B cell (primary cell): Measurements from ENCODE around the gene ROR2. TPM values are rescaled to one million over a fixed set of nuclear protein-coding genes. Genes with fewer than 3 reads are reported as not detected.

Experiments used
- ATAC-seq: fragments of 200-7000 bp; cut with Tn5 transposase; one replicate; pipeline ENCODE4 v1.10.0; 2021; ENCODE audit warnings: low read depth, mild to moderate bottlenecking, moderate number of reproducible peaks, moderate library complexity
- CTCF ChIA-PET: fragments of 350-600 bp; sonication (Branson Sonifier 250); formaldehyde crosslinking; loops from one replicate; lab custom pipeline; 2021; ENCODE audit warnings: antibody characterized with exemption, inconsistent platforms; lab: Charles Lee
- POLR2A ChIA-PET: fragments of 350-600 bp; sonication (Branson Sonifier 250); formaldehyde crosslinking; loops from one replicate; lab custom pipeline; 2021; ENCODE audit warnings: antibody characterized with exemption; lab: Charles Lee
- DNase-seq: peaks from one replicate; pipeline ENCODE4 v3.0.0; 2013
- H2AFZ ChIP-seq: 2 replicates; pipeline ENCODE4 v1.6.1; 2012; ENCODE audit warnings: mild to moderate bottlenecking, low read depth, low read length; ENCODE audit not compliant: insufficient read depth, poor library complexity, severe bottlenecking
- H3K27ac ChIP-seq, 2 donors: 1 replicate in 1 of 2; 2 replicates in 1 of 2; pipeline ENCODE4 v1.5.1; 2012 to 2013; ENCODE audit warnings: low read length in 2 of 2, mild to moderate bottlenecking in 2 of 2, moderate library complexity in 1 of 2
- H3K27me3 ChIP-seq, 4 experiments: fragments of 200-600 bp in 1 of 4; sonication (generic) in 1 of 4; replicated peaks in 1 of 4; 1 replicate in 2 of 4; 2 replicates in 2 of 4; pipeline versions ENCODE4 v1.6.1 to v1.7.0; 2013 to 2016; ENCODE audit warnings: low read length in 3 of 4, mild to moderate bottlenecking in 2 of 4, mixed read lengths in 1 of 4, moderate library complexity in 1 of 4; ENCODE audit not compliant: insufficient read depth in 4 of 4, control insufficient read depth in 3 of 4; ENCODE audit errors: control extremely low read depth in 1 of 4
- H3K36me3 ChIP-seq, 2 experiments: replicated peaks in 1 of 2; 1 replicate in 1 of 2; 2 replicates in 1 of 2; pipeline versions ENCODE4 v1.6.1 to v1.7.1; 2013; ENCODE audit warnings: low read length in 1 of 2; ENCODE audit not compliant: insufficient read depth in 2 of 2, control insufficient read depth in 1 of 2; ENCODE audit errors: control extremely low read depth in 1 of 2, extremely low read depth in 1 of 2
- H3K4me1 ChIP-seq, 2 donors: fragments of 200-600 bp in 1 of 2; sonication (generic) in 1 of 2; 1 replicate in 1 of 2; 2 replicates in 1 of 2; pipeline versions ENCODE4 v1.5.1 to v1.6.1; 2013 to 2017; ENCODE audit warnings: low read length in 2 of 2; ENCODE audit not compliant: control insufficient read depth in 2 of 2, insufficient read depth in 2 of 2
- H3K4me2 ChIP-seq: replicated peaks from 2 replicates; pipeline ENCODE3; 2012; ENCODE audit warnings: mild to moderate bottlenecking, low read depth, low read length; ENCODE audit not compliant: poor library complexity, severe bottlenecking
- H3K4me3 ChIP-seq, 5 experiments: fragments of 200-600 bp in 1 of 5; sonication (generic) in 1 of 5; 1 replicate in 3 of 5; 2 replicates in 2 of 5; pipeline versions ENCODE4 v1.5.1 to v1.7.0; 2011 to 2016; ENCODE audit warnings: low read length in 4 of 5, mild to moderate bottlenecking in 4 of 5, low read depth in 2 of 5, control low read depth in 1 of 5, moderate library complexity in 1 of 5; ENCODE audit not compliant: insufficient read depth in 1 of 5; ENCODE audit errors: control extremely low read depth in 1 of 5, extremely low read depth in 1 of 5
- H3K79me2 ChIP-seq: fragments of 200-600 bp; sonication (generic); one replicate; pipeline ENCODE4 v1.6.0; 2016; ENCODE audit warnings: low read length; ENCODE audit not compliant: control insufficient read depth, insufficient read depth
- H3K9ac ChIP-seq: fragments of 200-600 bp; sonication (generic); 2 replicates; pipeline ENCODE4 v1.6.1; 2017; ENCODE audit warnings: mild to moderate bottlenecking, low read length, moderate library complexity
- H3K9me3 ChIP-seq, 3 donors: one replicate each; pipeline versions ENCODE4 v1.6.1 to v1.7.1; 2013; ENCODE audit warnings: low read length in 2 of 3; ENCODE audit not compliant: control insufficient read depth in 2 of 3, insufficient read depth in 1 of 3; ENCODE audit errors: control extremely low read depth in 1 of 3
- H4K20me1 ChIP-seq: 2 replicates; pipeline ENCODE4 v1.6.0; 2012; ENCODE audit warnings: mild to moderate bottlenecking, low read length; ENCODE audit not compliant: insufficient read depth, control insufficient read depth, poor library complexity, severe bottlenecking
- H3K27ac Mint-ChIP-seq: one replicate; pipeline ENCODE4 v1.8.0; 2021; ENCODE audit warnings: mixed read lengths
- H3K27me3 Mint-ChIP-seq: one replicate; pipeline ENCODE4 v1.8.0; 2021; ENCODE audit warnings: mixed read lengths
- H3K4me1 Mint-ChIP-seq: one replicate; pipeline ENCODE4 v1.8.0; 2021; ENCODE audit warnings: mixed read lengths
- H3K4me3 Mint-ChIP-seq: one replicate; pipeline ENCODE4 v1.8.0; 2021; ENCODE audit warnings: mixed read lengths
- H3K9me3 Mint-ChIP-seq: one replicate; pipeline ENCODE4 v1.8.0; 2022; ENCODE audit warnings: mixed read lengths; ENCODE audit not compliant: insufficient read depth
- CTCF ChIP-seq: fragments of 200-600 bp; IDR thresholded peaks from one replicate; pipeline ENCODE4 v1.8.0; 2022; ENCODE audit warnings: antibody characterized with exemption, mild to moderate bottlenecking
- EZH2 ChIP-seq: IDR thresholded peaks from 2 replicates; pipeline ENCODE4 v1.6.1; 2012; ENCODE audit warnings: borderline replicate concordance, low read depth, mild to moderate bottlenecking, moderate library complexity, low read length; ENCODE audit not compliant: insufficient read depth, poor library complexity, severe bottlenecking
- WGBS: methylation state at CpG from one replicate; pipeline ENCODE4 v1.1.5; 2013; ENCODE audit warnings: missing lambda C conversion rate; ENCODE audit not compliant: insufficient coverage; 5-methylcytosine and 5-hydroxymethylcytosine counted together
- intact Hi-C: fragments of 100-400 bp; cut with micrococcal nuclease; formaldehyde crosslinking; loops from one replicate; pipeline ENCODE4 v1.10.0; 2022
- polyA plus RNA-seq: library from polyadenylated mRNA; depleted of rRNA; stranded (reverse); fragments of >200 nt; gene quantifications from 2 replicates; pipeline ENCODE4 v1.2.3, GENCODE V29; 2012
- total RNA-seq, 2 donors: library from RNA; stranded (reverse); fragments of 120-200 nt in 1 of 2; gene quantifications; 1 replicate in 1 of 2; 2 replicates in 1 of 2; pipeline versions ENCODE4 v1.2.3 to v1.2.4, GENCODE V29; 2013 to 2022

Gene ROR2
- total and polyA plus RNA-seq, 2 donors (not counting 1 experiment from before 2014, with no cell fraction given) = 0.21 to 0.49 TPM

DNA sequence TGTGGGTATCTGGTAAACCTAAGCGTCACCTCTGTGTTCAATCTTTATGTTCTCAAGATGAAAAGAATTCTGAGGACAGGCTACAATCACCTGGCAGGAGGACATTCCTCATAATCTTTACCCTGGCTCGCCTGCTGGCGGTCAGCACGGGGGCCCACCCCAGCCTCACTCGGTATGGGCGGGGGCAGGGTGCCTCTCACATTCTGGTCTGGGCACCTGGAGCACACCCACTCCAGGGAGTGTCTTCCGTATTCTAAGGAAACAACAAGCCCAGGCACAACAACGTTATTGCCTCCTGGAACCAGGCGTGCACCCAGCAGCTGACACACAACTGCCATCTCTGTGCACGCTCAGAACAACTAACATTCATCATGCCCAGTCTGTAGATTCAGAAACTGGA, 179.8 kb downstream of the ROR2 start:
- CTCF ChIA-PET = interaction anchor here (1.6 kb wide), 1 partner anchor 855 kb away, joined by 6 read pairs; no protein-coding TSS in a partner anchor
- Histone ChIP-seq H3K36me3 (no peaks in the 10 kb centered on the region), H3K27me3 (peaks cover 0 to 16% (median 5%) of the 10 kb centered on the region in 4 experiments), H3K9ac (no peak overlapping the region), H3K9me3 (peaks cover 0 to 1% (median 0%) of the 10 kb centered on the region in 3 donors), H2AFZ (no peak overlapping the region), H3K4me2 (no peak overlapping the region), H3K27ac (no peak overlapping the region), H3K79me2 (no peaks in the 10 kb centered on the region), H3K4me1 (no peaks in the 10 kb centered on the region), H3K4me3 (no peak overlapping the region), H4K20me1 (no peaks in the 10 kb centered on the region)
- Mint-ChIP-seq H3K9me3 (no peaks in the 10 kb centered on the region), H3K27ac (no peak overlapping the region), H3K4me3 (no peak overlapping the region), H3K4me1 (no peaks in the 10 kb centered on the region), H3K27me3 (peaks cover 35% of the 10 kb centered on the region)
- POLR2A ChIA-PET = no interaction called here
- TF ChIP-seq CTCF (no peak), EZH2 (no peak)
- ATAC-seq = no peak
- no peak for DNase-seq
- WGBS = 93% methylated on average over 10 of the region's 10 CpGs
- intact Hi-C loops = loop anchor here (10.0 kb wide), 1 partner anchor 115 kb away; no protein-coding TSS in a partner anchor

DNA sequence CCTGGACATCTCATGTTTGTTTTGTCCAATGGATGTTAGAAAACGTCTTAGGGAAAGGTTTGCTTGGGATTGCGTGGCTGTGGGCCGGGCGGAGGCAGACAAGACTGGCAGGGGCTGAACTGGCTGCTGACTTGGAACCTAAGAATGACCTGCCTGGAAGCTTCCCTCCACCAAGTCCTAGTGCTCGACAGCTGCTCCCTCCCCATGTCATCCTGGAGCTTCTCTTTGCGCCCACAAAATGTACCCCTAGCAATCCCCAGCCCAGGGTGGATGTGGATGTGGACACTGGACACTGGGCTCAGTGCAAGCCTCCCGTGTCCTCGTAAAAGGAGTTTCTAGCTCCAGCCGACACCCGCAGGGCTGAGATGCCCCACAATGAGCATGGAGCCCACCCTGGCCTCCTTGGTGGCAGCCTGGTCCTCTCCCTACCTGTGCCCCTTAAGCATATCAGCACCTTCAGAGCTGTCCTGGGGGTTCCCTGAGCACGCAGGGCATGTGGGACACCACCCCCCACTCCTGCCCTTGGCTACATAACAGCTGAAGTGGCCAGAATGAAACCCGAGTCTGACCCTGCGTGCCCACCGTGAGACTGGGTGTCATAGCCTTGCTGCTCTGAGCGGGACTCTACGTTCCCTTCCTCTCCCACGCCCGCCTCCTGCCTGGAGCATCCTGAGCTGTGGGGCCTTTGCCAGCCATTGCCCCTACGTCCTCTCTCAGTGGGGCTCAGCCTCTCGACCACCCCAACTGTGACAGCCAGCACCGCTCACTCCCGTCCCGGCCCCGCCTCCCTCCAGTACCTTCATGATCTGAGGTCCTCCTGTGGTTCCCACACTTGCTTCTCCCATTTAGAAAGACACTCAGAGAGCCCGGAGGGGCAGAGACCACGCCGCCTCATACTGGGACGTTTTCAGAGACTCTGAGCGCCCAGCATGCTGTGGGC, 180.8 kb downstream of the ROR2 start:
- no peak for TF ChIP-seq CTCF
- TF ChIP-seq EZH2 = no peak
- peaks cover 0 to 14% (median 5%) of the 10 kb centered on the region in 4 experiments for H3K27me3 ChIP-seq
- intact Hi-C loops = no loop called here
- H4K20me1 ChIP-seq = no peaks in the 10 kb centered on the region
- H3K27ac ChIP-seq = no peak overlapping the region
- 88% methylated on average over 27 of the region's 29 CpGs for whole genome bisulfite sequencing
- ATAC-seq = no peak
- peaks cover 29% of the 10 kb centered on the region for H3K27me3 Mint-ChIP-seq
- no peak overlapping the region for H3K4me2 ChIP-seq
- ChIA-PET POLR2A (no interaction called here), CTCF (no interaction called here)
- DNase-seq = no peak
- no peak overlapping the region for H3K9ac ChIP-seq
- peaks cover 3% of the 10 kb centered on the region for H3K9me3 Mint-ChIP-seq
- H3K4me3 Mint-ChIP-seq = no peak overlapping the region
- H3K4me1 ChIP-seq = no peaks in the 10 kb centered on the region
- no peak overlapping the region for H3K27ac Mint-ChIP-seq
- H3K4me1 Mint-ChIP-seq = no peaks in the 10 kb centered on the region
- H3K36me3 ChIP-seq = no peaks in the 10 kb centered on the region
- H3K4me3 ChIP-seq = no peak overlapping the region
- peaks cover 0 to 2% (median 0%) of the 10 kb centered on the region in 3 donors for H3K9me3 ChIP-seq
- no peak overlapping the region for H2AFZ ChIP-seq
- no peaks in the 10 kb centered on the region for H3K79me2 ChIP-seq
